GM23248 (cell line): ENCODE data around the gene MICAL2.

Experiments used
- EZH2 ChIP-seq: fragments of 200-600 bp; sonication (generic); IDR thresholded peaks from 2 replicates; pipeline ENCODE4 v1.6.1; 2018; ENCODE audit warnings: antibody characterized with exemption, mild to moderate bottlenecking; ENCODE audit not compliant: insufficient read depth, poor library complexity, severe bottlenecking
- EZH2phosphoT487 ChIP-seq: fragments of 200-600 bp; sonication (generic); IDR thresholded peaks from 2 replicates; pipeline ENCODE4 v1.6.1; 2018; ENCODE audit warnings: antibody characterized with exemption, moderate library complexity, mild to moderate bottlenecking, low read depth; ENCODE audit not compliant: insufficient read depth

DNA sequence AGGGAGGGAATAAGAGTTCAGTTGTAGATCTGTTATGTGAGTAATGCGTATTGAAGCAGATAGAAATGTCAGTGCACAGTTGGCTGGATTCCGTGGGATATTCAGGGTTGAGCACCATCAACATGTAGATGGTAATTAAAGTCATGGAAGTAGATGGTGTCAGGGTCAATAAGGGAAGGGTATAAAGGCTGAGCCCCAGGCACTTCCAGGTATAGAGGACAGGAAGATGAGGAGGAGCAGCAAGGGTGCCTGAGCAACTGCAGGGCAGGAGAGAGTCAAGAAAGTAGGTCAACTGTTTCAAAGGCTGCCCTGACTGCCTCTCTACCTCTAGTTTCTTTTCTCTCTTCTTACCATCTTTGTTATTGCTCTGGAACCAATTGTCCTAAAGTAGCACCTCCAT, 85.9 kb downstream of the MICAL2 start:
- TF ChIP-seq EZH2phosphoT487, result no peak
- TF ChIP-seq EZH2, result no peak
